ENCODE results near the gene CCDC33. TPM values are rescaled to one million over a fixed set of nuclear protein-coding genes. Genes with fewer than 3 reads are reported as not detected.

The CCDC33 gene
- not detected in 2 replicates for total RNA-seq

GRCh38 chr15:74235962-74236361 lies at the start of gene CCDC33:
TSS of gene CCDC33 (plus strand) at chr15:74236326. CDS start at chr15:74236720, 394 bp downstream.

GRCh38 chr15:74202452-74203401 lies 33.4 kb upstream of the CCDC33 start, which contains the start of gene STRA6:
TSS of gene STRA6 (minus strand) at chr15:74202787. CDS start at chr15:74202267, 520 bp downstream.

DNA sequence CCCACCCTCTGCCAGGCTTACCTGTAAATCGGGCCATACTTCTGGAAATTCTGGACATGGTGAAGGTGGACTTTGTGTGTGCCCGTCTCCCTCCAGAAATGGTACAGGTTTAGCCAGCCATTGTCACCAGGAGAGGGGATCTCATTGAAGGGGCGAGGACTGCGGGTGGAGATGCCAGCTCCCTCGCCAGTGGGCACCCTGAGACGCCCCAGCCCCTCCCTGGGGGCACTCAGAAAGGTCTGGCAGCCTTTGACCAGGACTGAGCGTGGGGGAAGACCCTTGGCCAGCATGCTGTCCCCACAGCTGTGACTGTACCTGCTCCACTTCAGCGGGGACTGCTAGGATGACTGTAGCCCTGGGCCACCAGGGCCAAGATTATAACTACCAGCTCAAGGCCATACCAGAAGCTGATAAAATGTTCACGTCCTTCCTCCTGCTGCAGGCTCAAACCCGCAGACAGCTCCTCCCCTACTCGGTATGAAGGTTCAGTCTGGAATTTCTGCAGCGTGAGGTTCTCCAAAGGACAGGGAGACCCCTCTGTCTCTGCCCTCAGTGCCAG lies 131.2 kb downstream of the CCDC33 start, which contains the start of gene CYP11A1:
CYP11A1 (minus strand) TSS at position 351 of the 559 bp plus-strand sequence; CDS start at position 290, 61 bp downstream.

Other genes starting within 250 kb of the CCDC33 start
- gene STOML1, start 244.0 kb upstream of the CCDC33 start, total RNA-seq, result 13.8 and 20.8 TPM in 2 replicates
- 41.0 and 58.3 TPM in 2 replicates for gene PML, start 241.6 kb upstream of the CCDC33 start, total RNA-seq
- gene GOLGA6A, start 153.8 kb upstream of the CCDC33 start, total RNA-seq, result not detected in 2 replicates
- gene ISLR2, start 105.7 kb upstream of the CCDC33 start, total RNA-seq, result 0.16 TPM in 1 of 2 replicates, not detected in the other
- 89.9 TPM in 2 replicates for gene ISLR, start 62.6 kb upstream of the CCDC33 start, total RNA-seq
- 0.16 TPM in 1 of 2 replicates, not detected in the other for gene STRA6, start 33.5 kb upstream of the CCDC33 start, total RNA-seq
- 0.36 and 1.9 TPM in 2 replicates for gene CYP11A1, start 131.3 kb downstream of the CCDC33 start, total RNA-seq
- 1.6 and 3.2 TPM in 2 replicates for gene SEMA7A, start 197.6 kb downstream of the CCDC33 start, total RNA-seq
- gene UBL7, start 224.8 kb downstream of the CCDC33 start, total RNA-seq, result 73.2 and 85.4 TPM in 2 replicates

Measured in cardiac atrium fibroblast (primary cell).